Measurements from ENCODE around the gene DGKB.

GRCh38 chr7:14195079-14195478 lies 707.5 kb downstream of the DGKB start:
- no peak for TF ChIP-seq CTCF (conservative IDR thresholded peaks at IDR 0.05 in 1 of 2, IDR thresholded peaks at IDR 0.05 in 1 of 2; ENCODE audit: low read depth in 1 of 2, low read length in 2 of 2)
- TF ChIP-seq EZH2 (IDR thresholded peaks at IDR 0.05; ENCODE audit: low read length, missing control alignments) = no peak
